ENCODE results near the gene HEYL. TPM values are rescaled to one million over a fixed set of nuclear protein-coding genes. Genes with fewer than 3 reads are reported as not detected.

The HEYL gene
- total and polyA plus RNA-seq, 2 of the 8 experiments (the other 6 are each of a cell fraction or from before 2014, with no cell fraction given) = 1.8 to 3.1 TPM

DNA sequence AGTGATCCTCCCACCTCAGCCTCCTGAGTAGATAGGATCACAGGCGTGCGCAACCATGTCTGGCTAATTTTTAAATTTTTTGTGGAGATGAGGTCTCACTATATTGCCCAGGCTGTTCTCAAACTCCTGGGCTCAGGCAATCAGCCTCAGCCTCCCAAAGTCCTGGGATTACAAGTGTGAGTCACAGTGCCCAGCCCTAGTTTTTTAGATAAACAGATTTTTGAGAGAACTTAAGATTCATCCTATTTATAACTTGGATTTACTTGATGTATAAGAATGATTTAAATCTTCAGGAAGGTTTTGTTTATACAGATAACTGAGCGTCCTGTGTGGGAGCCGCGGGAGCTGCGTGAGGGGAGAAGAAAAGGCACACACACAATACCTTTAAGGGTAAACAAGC is 26.2 kb downstream of the HEYL start (continued):
- TF ChIP-seq, protein P1, sequence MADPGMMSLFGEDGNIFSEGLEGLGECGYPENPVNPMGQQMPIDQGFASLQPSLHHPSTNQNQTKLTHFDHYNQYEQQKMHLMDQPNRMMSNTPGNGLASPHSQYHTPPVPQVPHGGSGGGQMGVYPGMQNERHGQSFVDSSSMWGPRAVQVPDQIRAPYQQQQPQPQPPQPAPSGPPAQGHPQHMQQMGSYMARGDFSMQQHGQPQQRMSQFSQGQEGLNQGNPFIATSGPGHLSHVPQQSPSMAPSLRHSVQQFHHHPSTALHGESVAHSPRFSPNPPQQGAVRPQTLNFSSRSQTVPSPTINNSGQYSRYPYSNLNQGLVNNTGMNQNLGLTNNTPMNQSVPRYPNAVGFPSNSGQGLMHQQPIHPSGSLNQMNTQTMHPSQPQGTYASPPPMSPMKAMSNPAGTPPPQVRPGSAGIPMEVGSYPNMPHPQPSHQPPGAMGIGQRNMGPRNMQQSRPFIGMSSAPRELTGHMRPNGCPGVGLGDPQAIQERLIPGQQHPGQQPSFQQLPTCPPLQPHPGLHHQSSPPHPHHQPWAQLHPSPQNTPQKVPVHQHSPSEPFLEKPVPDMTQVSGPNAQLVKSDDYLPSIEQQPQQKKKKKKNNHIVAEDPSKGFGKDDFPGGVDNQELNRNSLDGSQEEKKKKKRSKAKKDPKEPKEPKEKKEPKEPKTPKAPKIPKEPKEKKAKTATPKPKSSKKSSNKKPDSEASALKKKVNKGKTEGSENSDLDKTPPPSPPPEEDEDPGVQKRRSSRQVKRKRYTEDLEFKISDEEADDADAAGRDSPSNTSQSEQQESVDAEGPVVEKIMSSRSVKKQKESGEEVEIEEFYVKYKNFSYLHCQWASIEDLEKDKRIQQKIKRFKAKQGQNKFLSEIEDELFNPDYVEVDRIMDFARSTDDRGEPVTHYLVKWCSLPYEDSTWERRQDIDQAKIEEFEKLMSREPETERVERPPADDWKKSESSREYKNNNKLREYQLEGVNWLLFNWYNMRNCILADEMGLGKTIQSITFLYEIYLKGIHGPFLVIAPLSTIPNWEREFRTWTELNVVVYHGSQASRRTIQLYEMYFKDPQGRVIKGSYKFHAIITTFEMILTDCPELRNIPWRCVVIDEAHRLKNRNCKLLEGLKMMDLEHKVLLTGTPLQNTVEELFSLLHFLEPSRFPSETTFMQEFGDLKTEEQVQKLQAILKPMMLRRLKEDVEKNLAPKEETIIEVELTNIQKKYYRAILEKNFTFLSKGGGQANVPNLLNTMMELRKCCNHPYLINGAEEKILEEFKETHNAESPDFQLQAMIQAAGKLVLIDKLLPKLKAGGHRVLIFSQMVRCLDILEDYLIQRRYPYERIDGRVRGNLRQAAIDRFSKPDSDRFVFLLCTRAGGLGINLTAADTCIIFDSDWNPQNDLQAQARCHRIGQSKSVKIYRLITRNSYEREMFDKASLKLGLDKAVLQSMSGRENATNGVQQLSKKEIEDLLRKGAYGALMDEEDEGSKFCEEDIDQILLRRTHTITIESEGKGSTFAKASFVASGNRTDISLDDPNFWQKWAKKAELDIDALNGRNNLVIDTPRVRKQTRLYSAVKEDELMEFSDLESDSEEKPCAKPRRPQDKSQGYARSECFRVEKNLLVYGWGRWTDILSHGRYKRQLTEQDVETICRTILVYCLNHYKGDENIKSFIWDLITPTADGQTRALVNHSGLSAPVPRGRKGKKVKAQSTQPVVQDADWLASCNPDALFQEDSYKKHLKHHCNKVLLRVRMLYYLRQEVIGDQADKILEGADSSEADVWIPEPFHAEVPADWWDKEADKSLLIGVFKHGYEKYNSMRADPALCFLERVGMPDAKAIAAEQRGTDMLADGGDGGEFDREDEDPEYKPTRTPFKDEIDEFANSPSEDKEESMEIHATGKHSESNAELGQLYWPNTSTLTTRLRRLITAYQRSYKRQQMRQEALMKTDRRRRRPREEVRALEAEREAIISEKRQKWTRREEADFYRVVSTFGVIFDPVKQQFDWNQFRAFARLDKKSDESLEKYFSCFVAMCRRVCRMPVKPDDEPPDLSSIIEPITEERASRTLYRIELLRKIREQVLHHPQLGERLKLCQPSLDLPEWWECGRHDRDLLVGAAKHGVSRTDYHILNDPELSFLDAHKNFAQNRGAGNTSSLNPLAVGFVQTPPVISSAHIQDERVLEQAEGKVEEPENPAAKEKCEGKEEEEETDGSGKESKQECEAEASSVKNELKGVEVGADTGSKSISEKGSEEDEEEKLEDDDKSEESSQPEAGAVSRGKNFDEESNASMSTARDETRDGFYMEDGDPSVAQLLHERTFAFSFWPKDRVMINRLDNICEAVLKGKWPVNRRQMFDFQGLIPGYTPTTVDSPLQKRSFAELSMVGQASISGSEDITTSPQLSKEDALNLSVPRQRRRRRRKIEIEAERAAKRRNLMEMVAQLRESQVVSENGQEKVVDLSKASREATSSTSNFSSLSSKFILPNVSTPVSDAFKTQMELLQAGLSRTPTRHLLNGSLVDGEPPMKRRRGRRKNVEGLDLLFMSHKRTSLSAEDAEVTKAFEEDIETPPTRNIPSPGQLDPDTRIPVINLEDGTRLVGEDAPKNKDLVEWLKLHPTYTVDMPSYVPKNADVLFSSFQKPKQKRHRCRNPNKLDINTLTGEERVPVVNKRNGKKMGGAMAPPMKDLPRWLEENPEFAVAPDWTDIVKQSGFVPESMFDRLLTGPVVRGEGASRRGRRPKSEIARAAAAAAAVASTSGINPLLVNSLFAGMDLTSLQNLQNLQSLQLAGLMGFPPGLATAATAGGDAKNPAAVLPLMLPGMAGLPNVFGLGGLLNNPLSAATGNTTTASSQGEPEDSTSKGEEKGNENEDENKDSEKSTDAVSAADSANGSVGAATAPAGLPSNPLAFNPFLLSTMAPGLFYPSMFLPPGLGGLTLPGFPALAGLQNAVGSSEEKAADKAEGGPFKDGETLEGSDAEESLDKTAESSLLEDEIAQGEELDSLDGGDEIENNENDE (IDR thresholded peaks at IDR 0.05; ENCODE audit: insufficient replicate concordance, low read length) = no peak
- TF ChIP-seq SRF (IDR thresholded peaks at IDR 0.05; ENCODE audit: low read depth, low read length) (no peak), SIN3A (conservative IDR thresholded peaks at IDR 0.05 in 1 of 2, IDR thresholded peaks at IDR 0.05 in 1 of 2; ENCODE audit: low read depth in 1 of 2, low read length in 2 of 2) (no peak), POLR2AphosphoS5 (IDR thresholded peaks at IDR 0.05; ENCODE audit: low read depth, low read length) (no peak), YY1 (IDR thresholded peaks at IDR 0.05; ENCODE audit: low read depth, low read length) (no peak), FOSL1 (IDR thresholded peaks at IDR 0.05; ENCODE audit: insufficient read depth, low read depth, low read length) (no peak), MAFK (IDR thresholded peaks at IDR 0.05; ENCODE audit: low read depth, low read length) (no peak)
- TF ChIP-seq, protein P2, sequence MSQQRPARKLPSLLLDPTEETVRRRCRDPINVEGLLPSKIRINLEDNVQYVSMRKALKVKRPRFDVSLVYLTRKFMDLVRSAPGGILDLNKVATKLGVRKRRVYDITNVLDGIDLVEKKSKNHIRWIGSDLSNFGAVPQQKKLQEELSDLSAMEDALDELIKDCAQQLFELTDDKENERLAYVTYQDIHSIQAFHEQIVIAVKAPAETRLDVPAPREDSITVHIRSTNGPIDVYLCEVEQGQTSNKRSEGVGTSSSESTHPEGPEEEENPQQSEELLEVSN (IDR thresholded peaks at IDR 0.05) = no peak
- TF ChIP-seq, protein P3, sequence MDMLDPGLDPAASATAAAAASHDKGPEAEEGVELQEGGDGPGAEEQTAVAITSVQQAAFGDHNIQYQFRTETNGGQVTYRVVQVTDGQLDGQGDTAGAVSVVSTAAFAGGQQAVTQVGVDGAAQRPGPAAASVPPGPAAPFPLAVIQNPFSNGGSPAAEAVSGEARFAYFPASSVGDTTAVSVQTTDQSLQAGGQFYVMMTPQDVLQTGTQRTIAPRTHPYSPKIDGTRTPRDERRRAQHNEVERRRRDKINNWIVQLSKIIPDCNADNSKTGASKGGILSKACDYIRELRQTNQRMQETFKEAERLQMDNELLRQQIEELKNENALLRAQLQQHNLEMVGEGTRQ (IDR thresholded peaks at IDR 0.05; ENCODE audit: low read length) = no peak
